ENCODE data around the gene PTBP2.
A peak's percentile ranks its signal among the peaks of the same experiment; 100 is the strongest.

PTBP2 gene, protein sequence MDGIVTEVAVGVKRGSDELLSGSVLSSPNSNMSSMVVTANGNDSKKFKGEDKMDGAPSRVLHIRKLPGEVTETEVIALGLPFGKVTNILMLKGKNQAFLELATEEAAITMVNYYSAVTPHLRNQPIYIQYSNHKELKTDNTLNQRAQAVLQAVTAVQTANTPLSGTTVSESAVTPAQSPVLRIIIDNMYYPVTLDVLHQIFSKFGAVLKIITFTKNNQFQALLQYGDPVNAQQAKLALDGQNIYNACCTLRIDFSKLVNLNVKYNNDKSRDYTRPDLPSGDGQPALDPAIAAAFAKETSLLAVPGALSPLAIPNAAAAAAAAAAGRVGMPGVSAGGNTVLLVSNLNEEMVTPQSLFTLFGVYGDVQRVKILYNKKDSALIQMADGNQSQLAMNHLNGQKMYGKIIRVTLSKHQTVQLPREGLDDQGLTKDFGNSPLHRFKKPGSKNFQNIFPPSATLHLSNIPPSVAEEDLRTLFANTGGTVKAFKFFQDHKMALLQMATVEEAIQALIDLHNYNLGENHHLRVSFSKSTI

DNA sequence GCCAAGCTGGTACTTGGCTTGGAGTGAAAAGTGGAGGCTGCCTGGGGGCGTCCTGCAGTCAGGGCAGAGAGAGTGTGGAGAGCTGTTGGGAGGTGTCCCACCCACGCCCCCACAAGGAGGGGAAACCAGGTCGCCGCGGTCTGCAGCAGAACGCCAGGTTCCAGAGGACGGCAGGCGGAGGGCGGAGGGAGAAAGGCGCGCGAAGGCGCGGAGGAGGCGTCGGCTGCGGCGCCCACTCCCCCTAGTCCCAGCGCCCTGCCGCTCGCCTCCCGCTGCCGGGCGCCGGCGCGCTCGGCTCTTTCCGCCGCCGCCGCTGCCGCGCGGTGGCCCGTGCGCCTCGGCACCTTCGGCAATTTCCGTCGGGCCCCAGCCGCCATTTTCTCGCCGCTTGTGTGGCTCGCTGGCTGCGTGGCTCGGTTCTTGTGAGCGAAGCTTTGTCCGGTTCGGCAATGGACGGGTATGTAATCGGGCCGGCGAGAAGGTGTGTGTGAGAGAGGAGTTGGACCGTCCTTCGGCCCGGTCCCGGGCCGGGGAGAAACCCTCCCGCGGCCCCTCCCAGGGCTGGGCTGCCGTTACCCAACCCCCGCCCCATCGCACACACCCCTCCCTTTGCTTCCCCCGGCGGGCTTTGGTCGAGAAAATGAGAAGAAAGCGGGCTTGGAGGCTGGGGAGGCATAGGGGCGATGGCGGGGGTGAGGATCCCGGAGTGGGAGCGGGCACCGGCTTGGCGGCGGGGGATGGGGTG lies at the start of gene PTBP2:
Gene PTBP2 (plus strand): TSS at position 369 of the 745 bp plus-strand sequence. CDS start 81 bp downstream, at position 450.
- peak; percentile 86 for DNase-seq

DNA sequence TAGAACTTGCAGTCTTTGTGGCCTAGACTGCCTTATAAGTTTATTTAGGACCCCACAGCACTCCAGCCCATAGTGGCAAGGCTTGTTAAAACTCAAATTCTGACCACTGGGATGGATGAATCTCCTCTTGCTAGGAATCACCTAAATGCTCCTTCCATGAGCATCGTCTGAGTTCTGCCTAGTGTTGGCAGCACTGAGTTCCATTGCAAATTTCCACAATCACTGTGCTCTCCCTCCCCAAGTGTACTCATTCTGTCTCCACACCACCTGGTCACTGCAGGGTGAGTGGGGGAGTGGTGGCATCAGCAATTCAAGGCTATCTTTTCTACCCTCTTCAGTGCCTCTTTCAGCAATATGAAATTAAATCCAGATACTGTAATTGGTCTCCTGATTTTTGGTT lies 46.7 kb upstream of the PTBP2 start:
- no peak for DNase-seq

DNA sequence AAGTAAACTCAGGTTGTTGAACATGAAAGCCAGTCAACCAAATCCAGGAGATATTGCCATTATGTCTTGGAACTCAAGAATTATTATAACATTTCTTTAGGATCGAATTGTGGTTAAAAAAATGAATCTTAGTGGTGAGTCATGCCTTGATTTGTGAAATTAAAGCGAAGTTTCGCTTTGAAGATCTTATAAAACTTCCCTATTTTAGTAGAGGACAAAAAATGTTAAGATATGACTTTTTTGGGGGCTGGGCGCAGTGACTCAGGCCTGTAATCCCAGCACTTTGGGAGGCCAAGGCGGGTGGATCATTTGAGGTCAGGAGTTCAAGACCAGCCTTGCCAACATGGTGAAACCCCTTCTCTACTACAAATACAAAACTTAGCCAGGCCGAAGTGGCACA lies 39.5 kb upstream of the PTBP2 start:
- DNase-seq, result no peak

DNA sequence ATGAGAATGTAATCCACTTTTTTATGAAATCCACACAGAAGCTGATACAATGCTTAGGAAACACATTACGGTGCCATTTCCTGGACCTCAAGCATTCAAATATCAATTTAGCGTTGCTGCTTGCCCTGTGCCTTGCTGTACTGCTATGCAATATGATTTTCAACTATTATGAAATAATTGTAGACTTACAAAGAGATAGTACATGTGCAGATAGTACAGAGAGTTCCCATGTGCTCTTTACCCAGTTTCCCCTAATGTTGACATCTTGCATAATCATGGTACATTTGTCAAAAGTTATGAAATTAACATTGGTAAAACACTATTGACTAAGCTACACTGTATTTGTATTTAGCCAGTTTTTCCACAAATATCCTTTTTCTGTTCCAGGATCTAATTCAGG lies 37.7 kb upstream of the PTBP2 start:
- no peak for DNase-seq

DNA sequence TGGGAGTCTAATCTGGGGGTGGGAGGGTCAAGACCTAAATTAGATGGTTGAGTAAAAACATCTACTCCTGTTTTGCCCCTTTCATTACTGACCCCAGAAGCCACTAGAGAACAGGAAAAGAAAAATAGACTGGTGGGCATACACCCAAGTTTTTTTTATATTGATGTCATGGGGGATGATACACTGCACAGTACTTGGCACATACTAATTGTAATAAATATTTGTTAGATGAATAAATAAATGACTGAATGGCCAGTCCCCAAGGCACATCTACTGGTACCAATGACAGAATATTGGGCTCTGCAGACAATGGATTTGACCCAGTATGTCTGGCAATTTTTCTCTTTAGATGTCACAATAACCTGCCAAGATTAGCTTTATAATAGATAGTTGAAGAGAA lies 36.8 kb upstream of the PTBP2 start:
- DNase-seq, result no peak

DNA sequence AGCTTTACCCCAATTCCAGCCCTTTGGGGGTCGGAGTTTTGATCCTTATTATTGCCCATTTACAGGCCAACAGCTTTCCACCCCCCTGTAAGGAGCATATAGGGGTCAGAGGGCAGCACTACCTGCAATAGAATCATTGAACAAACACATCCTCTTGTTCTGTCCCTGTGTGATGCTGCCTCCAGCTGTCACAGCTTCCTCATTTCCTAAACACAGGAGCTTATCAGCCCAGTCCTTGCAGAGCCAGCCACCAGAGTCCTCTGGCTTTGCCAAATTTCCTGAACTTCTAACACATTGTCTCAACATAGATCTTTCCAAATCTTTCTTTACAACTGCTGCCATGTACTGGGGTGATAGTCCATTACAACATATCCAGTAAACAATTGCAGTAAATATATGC lies 32.8 kb upstream of the PTBP2 start:
- no peak for DNase-seq

DNA sequence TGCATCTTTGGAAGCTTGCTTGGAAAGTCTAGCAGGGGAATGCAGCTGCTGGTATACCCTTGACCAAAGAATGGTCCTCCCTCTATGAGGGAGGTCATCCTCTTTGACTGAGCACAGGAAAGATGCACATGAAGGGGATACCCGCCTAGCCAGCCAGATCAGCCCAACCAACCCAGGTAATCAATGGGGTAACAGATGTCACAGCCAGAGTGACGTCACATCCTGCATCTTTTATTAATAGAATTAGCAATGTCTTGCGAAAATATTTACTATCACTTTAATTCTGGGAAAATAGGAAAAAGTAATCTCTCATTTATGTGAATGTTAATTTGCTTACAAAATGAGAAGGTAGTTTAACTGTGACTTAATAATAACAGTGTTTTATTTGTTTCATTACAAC lies 25.6 kb upstream of the PTBP2 start:
- DNase-seq, result no peak

DNA sequence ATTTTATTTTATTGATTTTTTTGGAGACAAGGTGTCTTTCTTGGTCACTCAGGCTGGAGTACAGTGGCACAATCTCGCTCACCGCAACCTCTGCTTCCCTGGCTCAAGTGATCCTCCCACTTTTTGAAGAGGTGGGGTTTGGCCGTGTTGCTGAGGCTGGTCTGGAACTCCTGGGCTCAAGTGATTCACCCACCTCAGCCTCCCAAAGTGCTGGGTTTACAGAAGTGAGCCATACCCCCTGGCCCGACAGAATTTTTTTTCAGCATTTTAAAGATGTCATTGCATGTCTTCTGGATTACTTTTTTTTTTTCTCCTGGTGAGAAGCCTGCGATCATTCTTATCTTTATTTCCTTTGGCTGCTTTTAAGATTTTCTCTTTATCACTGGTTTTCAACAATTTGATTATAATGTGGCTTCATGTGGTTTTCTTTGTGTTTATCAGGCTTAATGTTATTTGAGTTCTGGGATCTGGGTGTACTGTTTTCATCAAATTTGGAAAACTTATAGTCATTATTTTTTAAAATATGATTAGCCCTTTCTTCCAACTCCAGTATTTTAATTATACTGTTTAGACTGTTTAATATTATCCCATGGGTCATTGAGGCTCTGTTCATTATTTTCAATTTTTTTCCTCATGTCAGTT lies 23.1 kb upstream of the PTBP2 start:
- DNase-seq, result no peak

DNA sequence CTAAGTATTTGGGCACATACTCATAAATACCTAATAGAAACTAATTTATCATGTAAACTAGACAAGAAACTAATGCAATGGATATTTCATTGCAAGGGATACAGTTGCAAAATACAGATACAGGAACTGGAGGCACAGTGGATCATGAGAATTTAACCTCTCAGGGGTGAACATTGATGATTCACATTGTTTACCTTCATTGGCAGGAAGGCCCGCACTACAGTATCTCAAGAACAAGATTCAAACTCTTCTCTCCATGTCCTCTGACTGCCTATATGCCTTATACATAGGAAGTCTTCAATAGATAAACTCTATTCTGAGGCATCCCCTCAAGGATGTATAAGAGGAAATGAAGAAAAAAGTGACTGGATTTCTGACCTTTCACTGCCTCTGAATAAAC lies 18.4 kb upstream of the PTBP2 start:
- DNase-seq, result no peak

DNA sequence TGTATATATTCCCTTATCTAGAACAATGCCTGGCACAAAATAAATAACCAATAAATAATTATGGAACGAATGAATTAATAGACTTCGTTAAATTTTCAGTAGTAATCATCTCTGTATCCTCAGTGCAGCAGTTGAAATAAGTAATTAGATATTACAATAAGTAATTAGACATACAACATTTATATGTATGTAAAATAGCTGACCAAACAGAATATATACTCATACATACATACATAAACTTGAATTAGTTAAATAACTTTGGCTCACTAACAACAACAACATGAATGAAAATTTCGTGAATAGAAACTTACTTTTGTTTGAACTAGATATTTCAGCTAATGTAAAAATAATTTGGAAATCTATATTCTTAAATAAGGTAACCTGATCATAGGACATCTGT lies 14.6 kb upstream of the PTBP2 start:
- no peak for DNase-seq

DNA sequence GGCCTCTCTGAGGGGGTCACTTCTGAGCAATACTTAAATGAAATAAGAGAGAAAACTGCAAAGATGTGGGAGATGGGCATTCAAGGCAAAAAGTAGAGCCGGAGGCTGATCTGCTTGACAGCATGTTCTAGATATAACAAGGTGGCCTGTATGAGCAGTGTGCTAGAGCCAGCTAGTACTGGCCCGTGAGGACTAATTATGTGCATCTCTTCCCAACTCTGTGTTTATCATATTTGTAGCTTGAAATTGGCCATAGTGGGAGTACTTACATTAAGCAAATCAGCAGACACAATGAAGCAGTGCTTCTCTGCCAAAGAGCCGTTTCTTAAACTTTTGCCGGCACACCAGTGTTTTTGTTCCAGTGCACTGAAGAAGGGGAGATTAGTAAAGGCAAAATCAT lies 13.1 kb upstream of the PTBP2 start:
- no peak for DNase-seq

DNA sequence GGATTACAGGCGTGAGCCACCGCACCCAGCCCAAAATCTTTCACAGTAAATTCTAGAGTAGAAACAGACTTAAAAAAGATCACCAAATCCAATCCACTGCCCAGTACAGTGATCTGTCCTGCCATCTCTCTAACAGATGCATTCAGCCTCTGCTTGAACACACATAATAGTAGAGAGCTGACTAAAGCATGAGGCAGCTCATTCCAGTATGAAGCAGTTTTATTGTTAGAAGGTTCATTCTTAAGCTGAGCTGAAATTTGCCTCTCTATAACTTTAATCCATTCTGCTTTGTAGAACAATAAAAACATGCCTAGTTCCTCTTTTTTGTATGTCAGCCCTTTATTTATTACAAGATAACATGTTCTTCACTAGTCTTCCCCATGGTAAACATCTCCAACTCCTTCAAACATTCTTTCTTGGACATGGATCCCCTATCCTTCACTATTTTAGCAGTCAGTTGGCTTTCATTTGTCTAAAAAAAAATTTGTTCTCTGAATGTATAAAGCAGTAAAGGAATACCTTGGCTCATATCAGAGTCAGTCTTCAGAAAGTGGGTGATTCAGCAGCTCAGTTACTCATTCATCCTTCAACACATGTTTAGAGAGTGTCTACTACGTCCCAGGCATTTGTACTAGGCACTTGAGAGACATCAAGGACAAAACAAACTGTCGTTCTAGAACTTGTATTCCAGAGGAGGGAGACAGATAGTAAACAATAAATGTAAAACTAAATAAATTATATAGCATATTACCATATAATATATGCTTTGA lies 10.7 kb upstream of the PTBP2 start:
- no peak for DNase-seq

DNA sequence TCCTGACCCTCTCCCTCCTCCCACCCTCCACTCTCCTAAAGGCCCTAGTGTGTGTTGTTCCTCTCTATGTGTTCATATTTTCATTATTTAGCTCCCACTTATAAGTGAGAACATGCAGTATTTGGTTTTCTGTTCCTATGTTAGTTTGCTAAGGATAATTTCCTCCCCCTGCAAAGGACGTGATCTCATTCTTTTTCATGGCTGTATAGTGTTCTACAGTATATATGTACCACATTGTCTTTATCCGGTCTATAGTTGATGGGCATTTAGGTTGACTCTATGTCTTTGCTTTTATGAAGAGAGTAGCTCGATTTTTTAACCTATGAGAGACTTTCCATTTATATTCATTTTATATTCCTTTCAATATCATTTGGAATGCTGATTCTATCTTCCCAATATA lies 7.9 kb upstream of the PTBP2 start:
- no peak for DNase-seq

DNA sequence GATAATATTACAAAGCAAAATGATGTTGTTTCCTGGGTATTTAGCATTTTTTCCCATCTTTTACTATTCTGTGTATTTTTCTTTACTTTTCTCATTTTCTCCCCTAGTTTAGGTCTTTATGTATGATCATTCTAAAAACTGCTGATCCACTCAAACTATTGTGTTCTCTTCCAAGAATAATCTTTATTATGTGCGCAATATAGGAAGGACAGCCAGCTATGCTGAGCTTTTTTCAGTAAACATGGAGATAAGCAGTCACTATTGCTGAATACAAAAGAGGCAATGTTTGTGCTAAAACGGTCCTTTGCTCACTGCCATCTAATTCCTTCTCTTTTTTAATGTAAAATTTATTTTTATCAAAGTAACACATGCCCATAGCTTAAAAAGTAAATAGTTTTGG lies 6.7 kb upstream of the PTBP2 start:
- DNase-seq, result no peak

DNA sequence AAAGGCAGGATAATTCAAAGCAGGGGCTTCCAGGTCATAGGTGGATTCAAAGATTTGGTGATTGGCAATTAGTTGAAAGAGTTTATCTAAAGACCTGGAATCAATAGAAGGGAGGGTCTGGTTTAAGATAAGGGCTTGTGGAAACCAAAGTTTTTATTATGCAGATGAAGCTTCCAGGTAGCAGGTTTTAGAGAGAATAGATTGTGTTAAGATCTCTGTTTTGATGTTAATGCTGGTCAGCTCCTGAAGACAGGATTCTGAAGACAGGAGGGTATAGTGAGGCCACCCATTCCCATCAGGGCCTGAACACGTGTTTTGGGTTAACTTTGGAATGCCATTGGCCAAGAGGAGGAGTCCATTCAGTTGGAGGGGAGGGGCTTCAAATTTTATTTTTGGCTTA lies 6.1 kb upstream of the PTBP2 start:
- no peak for DNase-seq

DNA sequence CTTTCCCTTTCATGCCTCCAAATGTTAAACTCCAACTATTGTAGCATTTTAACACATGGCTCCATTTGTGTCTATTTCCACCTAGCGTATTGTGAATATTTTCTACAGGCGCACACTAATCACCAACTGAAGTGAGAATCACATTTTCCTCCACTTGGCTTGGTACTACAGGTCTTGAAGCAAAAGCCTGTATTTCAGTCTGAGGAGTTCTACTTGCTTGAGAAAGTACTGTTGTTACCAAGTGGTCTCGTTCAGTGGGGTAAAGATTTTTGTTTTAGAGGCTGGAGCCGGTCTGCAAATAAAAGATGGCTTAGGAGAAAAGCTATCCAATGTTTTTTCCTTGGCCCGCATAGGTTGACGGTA lies 550 bp upstream of the PTBP2 start:
- no peak for DNase-seq

DNA sequence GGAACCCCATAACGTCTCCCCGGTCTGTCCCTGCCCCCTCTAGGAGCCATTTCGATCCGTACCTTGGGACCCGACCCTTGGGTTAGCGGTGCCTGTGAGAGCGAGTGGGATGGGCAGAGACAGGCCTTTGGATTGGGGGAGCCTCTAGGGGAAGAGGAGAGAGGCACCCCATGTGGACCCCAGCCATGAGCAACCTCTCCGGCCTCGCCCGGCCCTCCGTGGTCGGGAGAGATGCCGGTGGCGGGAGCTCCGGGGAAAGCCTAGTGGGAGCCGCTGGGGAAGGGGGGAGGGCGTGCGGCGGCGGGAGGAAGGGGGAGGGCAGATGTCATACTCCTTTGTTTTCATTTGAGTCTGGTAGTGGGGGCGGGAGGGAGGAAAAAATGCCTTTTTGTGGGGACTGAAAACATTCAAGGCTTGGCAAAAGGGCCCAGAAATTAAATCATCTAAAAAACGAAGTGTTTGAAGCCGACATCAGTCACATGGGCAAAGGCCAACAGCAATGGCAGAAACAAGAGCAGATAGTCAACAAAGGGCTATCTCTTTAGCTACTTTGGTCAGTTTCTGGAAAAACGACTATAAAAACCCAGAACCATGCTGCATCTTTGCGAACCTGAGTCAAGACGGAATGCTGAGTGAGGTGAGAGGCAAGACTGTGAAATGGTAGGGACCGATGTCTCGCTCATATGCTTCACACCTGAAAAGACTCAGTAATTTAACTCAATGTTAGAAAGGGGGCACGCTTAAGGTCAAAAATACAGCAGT lies 758 bp downstream of the PTBP2 start:
- peak; percentile 53 for DNase-seq

DNA sequence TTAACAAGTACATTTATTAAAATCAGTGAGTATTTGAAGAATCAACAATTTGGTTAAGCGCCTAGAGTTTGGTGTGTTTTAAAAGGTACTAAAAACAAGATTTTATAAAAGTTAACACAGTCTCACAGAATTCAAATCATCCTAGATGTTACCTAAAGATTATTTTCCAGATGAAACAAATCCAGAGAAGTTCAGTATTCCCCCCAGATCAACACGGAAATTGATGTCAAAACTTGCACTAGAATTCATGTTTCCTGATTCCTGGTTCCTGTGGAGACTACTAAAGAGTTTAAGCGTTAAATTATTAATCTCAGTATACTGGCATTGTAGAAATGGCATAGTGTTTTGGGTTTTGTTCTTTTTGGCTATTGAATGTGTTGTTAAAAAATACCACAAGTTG lies 1.4 kb downstream of the PTBP2 start:
- DNase-seq, result no peak

DNA sequence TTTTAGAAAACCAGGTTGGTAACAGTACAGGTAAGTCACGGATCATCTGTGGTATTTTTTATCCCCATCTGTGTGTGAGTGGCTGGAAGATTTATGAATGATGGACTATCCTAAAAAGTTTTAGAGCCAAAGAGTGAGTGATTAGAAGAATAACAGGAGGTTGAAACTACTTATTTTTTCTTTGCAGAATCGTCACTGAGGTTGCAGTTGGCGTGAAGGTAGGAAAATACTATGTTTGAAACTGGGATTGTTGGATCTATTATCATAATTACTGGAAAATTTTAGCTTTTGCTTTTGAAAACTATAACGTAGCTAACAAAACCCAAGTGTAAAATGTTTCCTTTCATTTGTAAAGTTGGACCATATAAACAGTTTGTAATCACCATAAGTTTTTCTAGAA lies 1.8 kb downstream of the PTBP2 start:
- no peak for DNase-seq

DNA sequence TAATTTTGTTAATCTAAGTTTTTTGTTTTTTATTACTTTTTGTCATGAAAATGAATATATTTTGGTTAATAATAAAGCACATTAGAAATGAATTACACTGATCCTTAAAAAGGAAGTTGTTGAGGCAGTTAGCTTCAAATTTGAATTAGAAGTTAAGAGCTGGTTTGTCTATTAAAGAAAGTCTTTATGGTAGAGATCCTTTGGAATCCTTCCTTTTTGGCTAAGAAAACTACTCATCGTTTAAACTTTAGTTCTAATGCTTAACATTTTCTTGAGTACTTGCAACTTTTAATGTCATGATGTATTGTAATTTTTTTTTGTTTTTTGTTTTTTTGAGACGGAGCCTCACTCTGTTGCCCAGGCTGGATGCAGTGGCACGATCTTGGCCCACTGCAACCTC lies 2.4 kb downstream of the PTBP2 start:
- no peak for DNase-seq

DNA sequence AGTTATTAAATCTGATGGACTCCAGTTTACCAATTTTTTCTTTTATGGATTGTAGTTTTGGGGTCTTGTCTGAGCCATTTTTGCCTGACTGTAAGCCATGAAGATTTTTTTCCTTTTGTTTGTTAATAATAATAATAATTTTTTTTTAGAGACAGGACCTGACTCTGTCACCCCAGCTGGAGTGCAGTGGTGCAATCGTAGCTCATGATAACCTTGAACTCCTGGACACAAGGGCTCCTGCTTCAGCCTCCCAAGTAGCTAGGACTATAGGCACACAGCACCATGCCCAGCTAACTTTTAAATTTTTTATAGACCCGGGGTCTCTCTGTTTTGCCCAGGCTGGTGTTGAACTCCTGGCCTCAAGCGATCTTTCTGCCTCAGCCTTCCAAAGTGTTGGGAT lies 6.3 kb downstream of the PTBP2 start:
- DNase-seq, result no peak

DNA sequence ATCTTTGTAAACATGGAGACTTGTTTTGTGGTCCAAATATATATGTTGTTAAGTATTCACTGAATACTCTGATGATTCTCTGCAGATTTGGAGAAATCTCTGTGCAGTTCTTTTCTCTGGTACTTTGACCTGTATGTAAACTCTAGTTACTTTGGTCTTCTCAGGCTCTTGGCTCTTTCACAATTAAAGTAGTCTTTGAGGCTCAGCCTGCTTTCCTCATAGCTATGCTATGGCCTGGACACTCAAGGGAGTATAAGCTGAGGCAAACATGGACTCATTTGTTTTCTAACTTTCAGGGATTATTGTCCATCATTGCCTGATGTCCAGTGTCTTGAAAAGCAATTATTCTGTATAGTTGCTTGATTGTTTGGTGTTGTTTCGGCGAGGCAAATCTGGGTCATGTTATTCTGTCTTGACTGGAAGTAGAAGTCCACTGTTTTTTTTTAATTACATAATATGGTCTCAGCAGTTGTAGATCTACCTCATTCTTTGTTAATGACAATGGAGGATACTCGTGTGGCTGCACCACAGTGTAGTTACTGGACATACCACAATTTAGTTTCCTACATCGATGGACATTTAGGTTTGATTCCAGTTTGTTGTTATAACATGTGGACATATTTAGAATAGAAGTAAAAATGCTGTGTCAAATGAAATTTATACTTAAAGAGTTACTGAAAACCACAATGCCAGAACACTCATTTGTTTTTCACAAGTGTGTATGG lies 9.2 kb downstream of the PTBP2 start:
- no peak for DNase-seq

All from activated naive CD4-positive, alpha-beta T cell treated with Interleukin-2 at 50 U/mL for 16 hours (primary cell).